B cell (primary cell): ENCODE measurements around the gene SLC4A1. TPM values are rescaled to one million over a fixed set of nuclear protein-coding genes. Genes with fewer than 3 reads are reported as not detected.

Experiments used
- ATAC-seq: fragments of 200-7000 bp; cut with Tn5 transposase; one replicate; pipeline ENCODE4 v1.10.0; 2021; ENCODE audit warnings: low read depth, mild to moderate bottlenecking, moderate number of reproducible peaks, moderate library complexity
- CTCF ChIA-PET: fragments of 350-600 bp; sonication (Branson Sonifier 250); formaldehyde crosslinking; loops from one replicate; lab custom pipeline; 2021; ENCODE audit warnings: antibody characterized with exemption, inconsistent platforms; lab: Charles Lee
- POLR2A ChIA-PET: fragments of 350-600 bp; sonication (Branson Sonifier 250); formaldehyde crosslinking; loops from one replicate; lab custom pipeline; 2021; ENCODE audit warnings: antibody characterized with exemption; lab: Charles Lee
- DNase-seq: peaks from one replicate; pipeline ENCODE4 v3.0.0; 2013
- H2AFZ ChIP-seq: 2 replicates; pipeline ENCODE4 v1.6.1; 2012; ENCODE audit warnings: mild to moderate bottlenecking, low read depth, low read length; ENCODE audit not compliant: insufficient read depth, poor library complexity, severe bottlenecking
- H3K27ac ChIP-seq, 2 donors: 1 replicate in 1 of 2; 2 replicates in 1 of 2; pipeline ENCODE4 v1.5.1; 2012 to 2013; ENCODE audit warnings: low read length in 2 of 2, mild to moderate bottlenecking in 2 of 2, moderate library complexity in 1 of 2
- H3K27me3 ChIP-seq, 4 experiments: fragments of 200-600 bp in 1 of 4; sonication (generic) in 1 of 4; replicated peaks in 1 of 4; 1 replicate in 2 of 4; 2 replicates in 2 of 4; pipeline versions ENCODE4 v1.6.1 to v1.7.0; 2013 to 2016; ENCODE audit warnings: low read length in 3 of 4, mild to moderate bottlenecking in 2 of 4, mixed read lengths in 1 of 4, moderate library complexity in 1 of 4; ENCODE audit not compliant: insufficient read depth in 4 of 4, control insufficient read depth in 3 of 4; ENCODE audit errors: control extremely low read depth in 1 of 4
- H3K36me3 ChIP-seq, 2 experiments: replicated peaks in 1 of 2; 1 replicate in 1 of 2; 2 replicates in 1 of 2; pipeline versions ENCODE4 v1.6.1 to v1.7.1; 2013; ENCODE audit warnings: low read length in 1 of 2; ENCODE audit not compliant: insufficient read depth in 2 of 2, control insufficient read depth in 1 of 2; ENCODE audit errors: control extremely low read depth in 1 of 2, extremely low read depth in 1 of 2
- H3K4me1 ChIP-seq, 2 donors: fragments of 200-600 bp in 1 of 2; sonication (generic) in 1 of 2; 1 replicate in 1 of 2; 2 replicates in 1 of 2; pipeline versions ENCODE4 v1.5.1 to v1.6.1; 2013 to 2017; ENCODE audit warnings: low read length in 2 of 2; ENCODE audit not compliant: control insufficient read depth in 2 of 2, insufficient read depth in 2 of 2
- H3K4me2 ChIP-seq: replicated peaks from 2 replicates; pipeline ENCODE3; 2012; ENCODE audit warnings: mild to moderate bottlenecking, low read depth, low read length; ENCODE audit not compliant: poor library complexity, severe bottlenecking
- H3K4me3 ChIP-seq, 5 experiments: fragments of 200-600 bp in 1 of 5; sonication (generic) in 1 of 5; 1 replicate in 3 of 5; 2 replicates in 2 of 5; pipeline versions ENCODE4 v1.5.1 to v1.7.0; 2011 to 2016; ENCODE audit warnings: low read length in 4 of 5, mild to moderate bottlenecking in 4 of 5, low read depth in 2 of 5, control low read depth in 1 of 5, moderate library complexity in 1 of 5; ENCODE audit not compliant: insufficient read depth in 1 of 5; ENCODE audit errors: control extremely low read depth in 1 of 5, extremely low read depth in 1 of 5
- H3K79me2 ChIP-seq: fragments of 200-600 bp; sonication (generic); one replicate; pipeline ENCODE4 v1.6.0; 2016; ENCODE audit warnings: low read length; ENCODE audit not compliant: control insufficient read depth, insufficient read depth
- H3K9ac ChIP-seq: fragments of 200-600 bp; sonication (generic); 2 replicates; pipeline ENCODE4 v1.6.1; 2017; ENCODE audit warnings: mild to moderate bottlenecking, low read length, moderate library complexity
- H3K9me3 ChIP-seq, 3 donors: one replicate each; pipeline versions ENCODE4 v1.6.1 to v1.7.1; 2013; ENCODE audit warnings: low read length in 2 of 3; ENCODE audit not compliant: control insufficient read depth in 2 of 3, insufficient read depth in 1 of 3; ENCODE audit errors: control extremely low read depth in 1 of 3
- H4K20me1 ChIP-seq: 2 replicates; pipeline ENCODE4 v1.6.0; 2012; ENCODE audit warnings: mild to moderate bottlenecking, low read length; ENCODE audit not compliant: insufficient read depth, control insufficient read depth, poor library complexity, severe bottlenecking
- H3K27ac Mint-ChIP-seq: one replicate; pipeline ENCODE4 v1.8.0; 2021; ENCODE audit warnings: mixed read lengths
- H3K27me3 Mint-ChIP-seq: one replicate; pipeline ENCODE4 v1.8.0; 2021; ENCODE audit warnings: mixed read lengths
- H3K4me1 Mint-ChIP-seq: one replicate; pipeline ENCODE4 v1.8.0; 2021; ENCODE audit warnings: mixed read lengths
- H3K4me3 Mint-ChIP-seq: one replicate; pipeline ENCODE4 v1.8.0; 2021; ENCODE audit warnings: mixed read lengths
- H3K9me3 Mint-ChIP-seq: one replicate; pipeline ENCODE4 v1.8.0; 2022; ENCODE audit warnings: mixed read lengths; ENCODE audit not compliant: insufficient read depth
- EZH2 ChIP-seq: IDR thresholded peaks from 2 replicates; pipeline ENCODE4 v1.6.1; 2012; ENCODE audit warnings: borderline replicate concordance, low read depth, mild to moderate bottlenecking, moderate library complexity, low read length; ENCODE audit not compliant: insufficient read depth, poor library complexity, severe bottlenecking
- WGBS: methylation state at CpG from one replicate; pipeline ENCODE4 v1.1.5; 2013; ENCODE audit warnings: missing lambda C conversion rate; ENCODE audit not compliant: insufficient coverage; 5-methylcytosine and 5-hydroxymethylcytosine counted together
- intact Hi-C: fragments of 100-400 bp; cut with micrococcal nuclease; formaldehyde crosslinking; loops from one replicate; pipeline ENCODE4 v1.10.0; 2022
- polyA plus RNA-seq: library from polyadenylated mRNA; depleted of rRNA; stranded (reverse); fragments of >200 nt; gene quantifications from 2 replicates; pipeline ENCODE4 v1.2.3, GENCODE V29; 2012
- total RNA-seq, 2 donors: library from RNA; stranded (reverse); fragments of 120-200 nt in 1 of 2; gene quantifications; 1 replicate in 1 of 2; 2 replicates in 1 of 2; pipeline versions ENCODE4 v1.2.3 to v1.2.4, GENCODE V29; 2013 to 2022
- TF ChIP-seq, protein P1 (sequence below): fragments of 200-600 bp; IDR thresholded peaks from one replicate; pipeline ENCODE4 v1.8.0; 2022; ENCODE audit warnings: antibody characterized with exemption, mild to moderate bottlenecking

SLC4A1 gene
- total and polyA plus RNA-seq, 2 donors (not counting 1 experiment from before 2014, with no cell fraction given) = 0.22 TPM; not detected in 1

DNA sequence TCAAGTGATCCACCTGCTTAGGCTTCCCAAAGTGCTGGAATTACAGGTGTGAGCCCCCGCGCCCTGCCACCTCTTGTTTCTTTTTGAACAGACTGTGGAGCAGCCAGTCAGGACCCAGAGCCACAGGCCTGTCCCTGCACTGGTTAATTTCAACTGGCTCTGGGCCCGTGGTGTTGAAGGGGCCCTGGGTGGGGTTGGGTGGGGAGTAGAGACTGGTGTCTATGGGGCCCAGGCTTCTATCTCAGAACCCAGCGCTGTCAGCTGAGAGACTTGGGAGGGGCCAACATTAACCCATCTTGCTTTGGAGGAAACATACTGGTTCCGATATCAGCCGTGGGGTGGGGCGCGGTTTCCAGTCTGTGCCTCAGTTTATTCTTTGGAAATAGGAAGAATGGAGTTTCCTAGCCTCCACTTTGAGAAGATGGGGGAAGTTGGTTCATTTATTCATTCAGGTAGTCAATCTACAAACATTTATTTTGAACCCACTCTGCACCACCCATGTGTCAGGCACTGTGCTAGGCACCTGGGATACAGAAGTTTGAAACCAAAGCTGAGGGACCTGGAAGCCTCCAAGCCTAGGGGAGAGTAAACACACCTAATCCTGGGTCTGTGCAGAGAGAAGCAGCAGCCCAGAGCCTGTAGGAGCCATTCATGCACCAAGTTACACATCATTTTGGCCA is 15.5 kb upstream of the SLC4A1 start:
- Histone ChIP-seq H3K4me3 (no peak overlapping the region), H3K9me3 (no peaks in the 10 kb centered on the region), H2AFZ (no peak overlapping the region), H3K4me1 (peaks cover 10 to 11% of the 10 kb centered on the region in 2 donors), H3K36me3 (no peaks in the 10 kb centered on the region), H3K27ac (no peak overlapping the region), H3K27me3 (peaks cover 0 to 14% (median 0%) of the 10 kb centered on the region in 4 experiments), H3K79me2 (no peaks in the 10 kb centered on the region), H3K4me2 (no peak overlapping the region), H3K9ac (no peak overlapping the region), H4K20me1 (no peaks in the 10 kb centered on the region)
- DNase-seq (no peak), ATAC-seq (no peak)
- H3K4me3 Mint-ChIP-seq = no peak overlapping the region
- TF ChIP-seq EZH2 = no peak
- TF ChIP-seq, protein P1, sequence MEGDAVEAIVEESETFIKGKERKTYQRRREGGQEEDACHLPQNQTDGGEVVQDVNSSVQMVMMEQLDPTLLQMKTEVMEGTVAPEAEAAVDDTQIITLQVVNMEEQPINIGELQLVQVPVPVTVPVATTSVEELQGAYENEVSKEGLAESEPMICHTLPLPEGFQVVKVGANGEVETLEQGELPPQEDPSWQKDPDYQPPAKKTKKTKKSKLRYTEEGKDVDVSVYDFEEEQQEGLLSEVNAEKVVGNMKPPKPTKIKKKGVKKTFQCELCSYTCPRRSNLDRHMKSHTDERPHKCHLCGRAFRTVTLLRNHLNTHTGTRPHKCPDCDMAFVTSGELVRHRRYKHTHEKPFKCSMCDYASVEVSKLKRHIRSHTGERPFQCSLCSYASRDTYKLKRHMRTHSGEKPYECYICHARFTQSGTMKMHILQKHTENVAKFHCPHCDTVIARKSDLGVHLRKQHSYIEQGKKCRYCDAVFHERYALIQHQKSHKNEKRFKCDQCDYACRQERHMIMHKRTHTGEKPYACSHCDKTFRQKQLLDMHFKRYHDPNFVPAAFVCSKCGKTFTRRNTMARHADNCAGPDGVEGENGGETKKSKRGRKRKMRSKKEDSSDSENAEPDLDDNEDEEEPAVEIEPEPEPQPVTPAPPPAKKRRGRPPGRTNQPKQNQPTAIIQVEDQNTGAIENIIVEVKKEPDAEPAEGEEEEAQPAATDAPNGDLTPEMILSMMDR = no peak
- 79% methylated on average over 4 of the region's 8 CpGs for WGBS
- peaks cover 11% of the 10 kb centered on the region for H3K27me3 Mint-ChIP-seq
- intact Hi-C loops = no loop called here
- peaks cover 10% of the 10 kb centered on the region for H3K4me1 Mint-ChIP-seq
- ChIA-PET POLR2A (no interaction called here), CTCF (interaction anchor here (0.6 kb wide), 1 partner anchor 178 kb away, joined by 3 read pairs; no protein-coding TSS in a partner anchor)
- no peaks in the 10 kb centered on the region for H3K9me3 Mint-ChIP-seq
- no peak overlapping the region for H3K27ac Mint-ChIP-seq

- H2AFZ ChIP-seq = no peak overlapping the region
- no peak for ATAC-seq
- H3K27ac ChIP-seq = no peak overlapping the region
- H3K4me3 Mint-ChIP-seq = no peak overlapping the region
- no peak overlapping the region for H3K27ac Mint-ChIP-seq
- H3K9me3 Mint-ChIP-seq = no peaks in the 10 kb centered on the region
- peaks cover 6% of the 10 kb centered on the region for H3K27me3 Mint-ChIP-seq
- intact Hi-C loops = no loop called here
- no peaks in the 10 kb centered on the region for H3K36me3 ChIP-seq
- TF ChIP-seq, protein P1 = no peak
- no peak for TF ChIP-seq EZH2
- H3K79me2 ChIP-seq = no peaks in the 10 kb centered on the region
- no peaks in the 10 kb centered on the region for H3K9me3 ChIP-seq
- no peak for DNase-seq
- ChIA-PET CTCF (interaction anchor here (0.7 kb wide), 1 partner anchor 338 kb away, joined by 3 read pairs; no protein-coding TSS in a partner anchor), POLR2A (no interaction called here)
- no peak overlapping the region for H3K4me2 ChIP-seq
- H3K27me3 ChIP-seq = peaks cover 0 to 11% (median 1%) of the 10 kb centered on the region in 4 experiments
- peaks cover 10 to 11% of the 10 kb centered on the region in 2 donors for H3K4me1 ChIP-seq
- no peak overlapping the region for H3K4me3 ChIP-seq
- H3K4me1 Mint-ChIP-seq = peaks cover 10% of the 10 kb centered on the region
- H4K20me1 ChIP-seq = no peaks in the 10 kb centered on the region
- no peak overlapping the region for H3K9ac ChIP-seq
- WGBS = 67% methylated on average over 2 of the region's 3 CpGs
Observed at GRCh38 chr17:44282264-44282663, 14.3 kb upstream of the SLC4A1 start.
